A549 (cell line): ENCODE results near the gene IZUMO3.

Experiments used
- CTCF ChIP-seq: fragments of >200 bp; sonication (Bioruptor Twin); formaldehyde crosslinking; IDR thresholded peaks from 3 replicates; pipeline ENCODE4 v1.5.1; 2016
- JUN ChIP-seq, 2 experiments: fragments of >200 bp; sonication (Bioruptor Twin); formaldehyde crosslinking; IDR thresholded peaks; 2 replicates in 1 of 2; 3 replicates in 1 of 2; pipeline ENCODE4 v1.6.1; 2016 to 2017
- MAFK ChIP-seq: fragments of 450-650 bp; IDR thresholded peaks from 2 replicates; pipeline ENCODE4 v1.6.1; 2014; ENCODE audit not compliant: partially characterized antibody
- POLR2A ChIP-seq: IDR thresholded peaks from 2 replicates; pipeline ENCODE4 v1.6.1; 2012; ENCODE audit warnings: mild to moderate bottlenecking, low read length
- RAD21 ChIP-seq, 2 experiments: fragments of >200 bp in 1 of 2; sonication (Bioruptor Twin) in 1 of 2; formaldehyde crosslinking in 1 of 2; IDR thresholded peaks in 1 of 2; conservative IDR thresholded peaks in 1 of 2; 2 replicates in 1 of 2; 3 replicates in 1 of 2; pipeline ENCODE4 v1.6.1; 2012 to 2018; ENCODE audit warnings: inconsistent platforms in 1 of 2
- RFX5 ChIP-seq: fragments of 450-650 bp; IDR thresholded peaks from 2 replicates; pipeline ENCODE4 v1.7.1; 2014; ENCODE audit warnings: antibody characterized with exemption, mild to moderate bottlenecking, moderate library complexity
- TF ChIP-seq, protein P1 (sequence below): fragments of 250-450 bp; sonication (Bioruptor Pico); IDR thresholded peaks from 2 replicates; pipeline ENCODE4 v1.5.0; 2021; ENCODE audit warnings: mild to moderate bottlenecking, moderate library complexity, borderline replicate concordance
- TF ChIP-seq, protein P2 (sequence below): fragments of 200-600 bp; sonication (generic); IDR thresholded peaks from 2 replicates; pipeline ENCODE4 v1.6.1; 2016; ENCODE audit warnings: antibody characterized with exemption, mild to moderate bottlenecking, moderate library complexity

- TF ChIP-seq CTCF (no peak), RAD21 (conservative IDR thresholded peaks at IDR 0.05 in 1 of 2, IDR thresholded peaks at IDR 0.05 in 1 of 2) (no peak), JUN (IDR thresholded peaks at IDR 0.05) (no peak), POLR2A (no peak), RFX5 (no peak), MAFK (no peak)
- TF ChIP-seq, protein P1, sequence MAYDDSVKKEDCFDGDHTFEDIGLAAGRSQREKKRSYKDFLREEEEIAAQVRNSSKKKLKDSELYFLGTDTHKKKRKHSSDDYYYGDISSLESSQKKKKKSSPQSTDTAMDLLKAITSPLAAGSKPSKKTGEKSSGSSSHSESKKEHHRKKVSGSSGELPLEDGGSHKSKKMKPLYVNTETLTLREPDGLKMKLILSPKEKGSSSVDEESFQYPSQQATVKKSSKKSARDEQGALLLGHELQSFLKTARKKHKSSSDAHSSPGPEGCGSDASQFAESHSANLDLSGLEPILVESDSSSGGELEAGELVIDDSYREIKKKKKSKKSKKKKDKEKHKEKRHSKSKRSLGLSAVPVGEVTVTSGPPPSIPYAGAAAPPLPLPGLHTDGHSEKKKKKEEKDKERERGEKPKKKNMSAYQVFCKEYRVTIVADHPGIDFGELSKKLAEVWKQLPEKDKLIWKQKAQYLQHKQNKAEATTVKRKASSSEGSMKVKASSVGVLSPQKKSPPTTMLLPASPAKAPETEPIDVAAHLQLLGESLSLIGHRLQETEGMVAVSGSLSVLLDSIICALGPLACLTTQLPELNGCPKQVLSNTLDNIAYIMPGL (CRISPR knock-in tag), result no peak
- TF ChIP-seq, protein P2, sequence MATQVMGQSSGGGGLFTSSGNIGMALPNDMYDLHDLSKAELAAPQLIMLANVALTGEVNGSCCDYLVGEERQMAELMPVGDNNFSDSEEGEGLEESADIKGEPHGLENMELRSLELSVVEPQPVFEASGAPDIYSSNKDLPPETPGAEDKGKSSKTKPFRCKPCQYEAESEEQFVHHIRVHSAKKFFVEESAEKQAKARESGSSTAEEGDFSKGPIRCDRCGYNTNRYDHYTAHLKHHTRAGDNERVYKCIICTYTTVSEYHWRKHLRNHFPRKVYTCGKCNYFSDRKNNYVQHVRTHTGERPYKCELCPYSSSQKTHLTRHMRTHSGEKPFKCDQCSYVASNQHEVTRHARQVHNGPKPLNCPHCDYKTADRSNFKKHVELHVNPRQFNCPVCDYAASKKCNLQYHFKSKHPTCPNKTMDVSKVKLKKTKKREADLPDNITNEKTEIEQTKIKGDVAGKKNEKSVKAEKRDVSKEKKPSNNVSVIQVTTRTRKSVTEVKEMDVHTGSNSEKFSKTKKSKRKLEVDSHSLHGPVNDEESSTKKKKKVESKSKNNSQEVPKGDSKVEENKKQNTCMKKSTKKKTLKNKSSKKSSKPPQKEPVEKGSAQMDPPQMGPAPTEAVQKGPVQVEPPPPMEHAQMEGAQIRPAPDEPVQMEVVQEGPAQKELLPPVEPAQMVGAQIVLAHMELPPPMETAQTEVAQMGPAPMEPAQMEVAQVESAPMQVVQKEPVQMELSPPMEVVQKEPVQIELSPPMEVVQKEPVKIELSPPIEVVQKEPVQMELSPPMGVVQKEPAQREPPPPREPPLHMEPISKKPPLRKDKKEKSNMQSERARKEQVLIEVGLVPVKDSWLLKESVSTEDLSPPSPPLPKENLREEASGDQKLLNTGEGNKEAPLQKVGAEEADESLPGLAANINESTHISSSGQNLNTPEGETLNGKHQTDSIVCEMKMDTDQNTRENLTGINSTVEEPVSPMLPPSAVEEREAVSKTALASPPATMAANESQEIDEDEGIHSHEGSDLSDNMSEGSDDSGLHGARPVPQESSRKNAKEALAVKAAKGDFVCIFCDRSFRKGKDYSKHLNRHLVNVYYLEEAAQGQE, result no peak
These were observed 16.3 kb upstream of the IZUMO3 start for GRCh38 chr9:24561957-24562356.
